C4-2B (cell line): ENCODE data around the gene HKDC1.

Experiments
- ZFX ChIP-seq: fragments of 450-650 bp; IDR thresholded peaks from 2 replicates; pipeline ENCODE4 v1.6.1; 2017
- TF ChIP-seq, protein P1 (sequence below): fragments of 450-650 bp; conservative IDR thresholded peaks from 2 replicates; pipeline ENCODE4 v1.5.1; 2017; ENCODE audit warnings: mild to moderate bottlenecking

- TF ChIP-seq, protein P1, sequence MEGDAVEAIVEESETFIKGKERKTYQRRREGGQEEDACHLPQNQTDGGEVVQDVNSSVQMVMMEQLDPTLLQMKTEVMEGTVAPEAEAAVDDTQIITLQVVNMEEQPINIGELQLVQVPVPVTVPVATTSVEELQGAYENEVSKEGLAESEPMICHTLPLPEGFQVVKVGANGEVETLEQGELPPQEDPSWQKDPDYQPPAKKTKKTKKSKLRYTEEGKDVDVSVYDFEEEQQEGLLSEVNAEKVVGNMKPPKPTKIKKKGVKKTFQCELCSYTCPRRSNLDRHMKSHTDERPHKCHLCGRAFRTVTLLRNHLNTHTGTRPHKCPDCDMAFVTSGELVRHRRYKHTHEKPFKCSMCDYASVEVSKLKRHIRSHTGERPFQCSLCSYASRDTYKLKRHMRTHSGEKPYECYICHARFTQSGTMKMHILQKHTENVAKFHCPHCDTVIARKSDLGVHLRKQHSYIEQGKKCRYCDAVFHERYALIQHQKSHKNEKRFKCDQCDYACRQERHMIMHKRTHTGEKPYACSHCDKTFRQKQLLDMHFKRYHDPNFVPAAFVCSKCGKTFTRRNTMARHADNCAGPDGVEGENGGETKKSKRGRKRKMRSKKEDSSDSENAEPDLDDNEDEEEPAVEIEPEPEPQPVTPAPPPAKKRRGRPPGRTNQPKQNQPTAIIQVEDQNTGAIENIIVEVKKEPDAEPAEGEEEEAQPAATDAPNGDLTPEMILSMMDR = no peak
- no peak for TF ChIP-seq ZFX
Measured at GRCh38 chr10:69248117-69248730, 28.1 kb downstream of the HKDC1 start.
